OCI-LY7 (cell line): ENCODE results near the gene WNT6. TPM values are rescaled to one million over a fixed set of nuclear protein-coding genes. Genes with fewer than 3 reads are reported as not detected.

Experiments
- BruUV-seq: library from RNA; stranded (reverse); fragments of 400-500 nt; replicated peaks from 2 replicates; lab custom pipeline; 2021; lab: Mats Ljungman, UMichigan
- CTCF ChIA-PET: fragments of 300-600 bp; sonication (Branson Sonifier 250); formaldehyde crosslinking; loops from one replicate; lab custom pipeline; 2022; ENCODE audit warnings: antibody characterized with exemption; ENCODE audit not compliant: unreplicated experiment; lab: Charles Lee
- POLR2A ChIA-PET: fragments of 300-600 bp; sonication (Branson Sonifier 250); formaldehyde crosslinking; loops from one replicate; lab custom pipeline; 2022; ENCODE audit warnings: antibody characterized with exemption; lab: Charles Lee
- DNase-seq: peaks from one replicate; pipeline ENCODE4 v3.0.0-alpha.2; 2015; ENCODE audit warnings: low spot score
- H2AFZ ChIP-seq: fragments of 200-600 bp; sonication (generic), shearing (Covaris generic); 2 replicates; pipeline ENCODE4 v1.6.1; 2014; ENCODE audit warnings: mild to moderate bottlenecking, antibody characterized with exemption, low read length, moderate library complexity
- H3K27ac ChIP-seq: fragments of 200-600 bp; sonication (generic); 2 replicates; pipeline ENCODE4 v1.5.1; 2014; ENCODE audit warnings: mixed run types, low read depth, mild to moderate bottlenecking, moderate library complexity, low read length, inconsistent platforms; ENCODE audit not compliant: poor library complexity, severe bottlenecking
- H3K36me3 ChIP-seq: fragments of 200-600 bp; sonication (generic); 2 replicates; pipeline ENCODE4 v1.6.1; 2014; ENCODE audit warnings: mild to moderate bottlenecking, antibody characterized with exemption, low read length, moderate library complexity, mixed read lengths; ENCODE audit not compliant: insufficient read depth
- H3K4me1 ChIP-seq: fragments of 200-600 bp; sonication (generic); 2 replicates; pipeline ENCODE4 v1.5.1; 2014; ENCODE audit warnings: mild to moderate bottlenecking, low read length; ENCODE audit not compliant: insufficient read depth, poor library complexity, severe bottlenecking
- H3K4me2 ChIP-seq: fragments of 200-600 bp; sonication (generic); 2 replicates; pipeline ENCODE4 v1.6.1; 2014; ENCODE audit warnings: mild to moderate bottlenecking, low read length
- H3K4me3 ChIP-seq: fragments of 200-600 bp; sonication (generic); 2 replicates; pipeline ENCODE4 v1.5.1; 2014; ENCODE audit warnings: mild to moderate bottlenecking, low read depth, low read length; ENCODE audit not compliant: poor library complexity, severe bottlenecking
- H3K79me2 ChIP-seq: fragments of 200-600 bp; sonication (generic); 2 replicates; pipeline ENCODE4 v1.6.1; 2016; ENCODE audit warnings: low read depth, mild to moderate bottlenecking, low read length, moderate library complexity, mixed read lengths; ENCODE audit not compliant: insufficient read depth
- H3K9me2 ChIP-seq: fragments of 200-600 bp; sonication (generic); 2 replicates; pipeline ENCODE4 v1.6.1; 2016; ENCODE audit warnings: mild to moderate bottlenecking, low read length, mixed read lengths; ENCODE audit not compliant: insufficient read depth
- H3K9me3 ChIP-seq: fragments of 200-600 bp; sonication (generic); 2 replicates; pipeline ENCODE4 v1.6.1; 2014; ENCODE audit warnings: mild to moderate bottlenecking, mixed run types, low read length, mixed read lengths
- H4K20me1 ChIP-seq: fragments of 200-600 bp; sonication (generic); 2 replicates; pipeline ENCODE4 v1.6.1; 2014; ENCODE audit warnings: mild to moderate bottlenecking, antibody characterized with exemption, low read length, moderate library complexity, mixed read lengths; ENCODE audit not compliant: insufficient read depth
- CTCF ChIP-seq: fragments of 200-600 bp; sonication (generic); conservative IDR thresholded peaks from 2 replicates; pipeline ENCODE4 v1.5.1; 2014; ENCODE audit warnings: mild to moderate bottlenecking, antibody characterized with exemption, low read length, moderate library complexity, mixed read lengths
- EZH2phosphoT487 ChIP-seq: fragments of 200-600 bp; sonication (generic); IDR thresholded peaks from 2 replicates; pipeline ENCODE4 v1.6.1; 2018; ENCODE audit warnings: low read depth, borderline replicate concordance, mild to moderate bottlenecking, mixed run types, antibody characterized with exemption, low read length, moderate library complexity, mixed read lengths
- intact Hi-C: fragments of 100-400 bp; cut with micrococcal nuclease; formaldehyde crosslinking; loops from one replicate; pipeline ENCODE4 v1.10.0; 2022; ENCODE audit not compliant: unreplicated experiment
- total RNA-seq, 2 experiments: library from RNA; depleted of rRNA in 1 of 2; stranded (reverse); fragments of >200 nt in 1 of 2; shearing (Covaris generic) in 1 of 2; gene quantifications; 2 replicates each; pipeline ENCODE4 v1.2.3, GENCODE V29; 2014 to 2022

WNT6 gene
- total RNA-seq, 2 experiments from 2014 or later = 0.74 TPM; not detected in 1

DNA sequence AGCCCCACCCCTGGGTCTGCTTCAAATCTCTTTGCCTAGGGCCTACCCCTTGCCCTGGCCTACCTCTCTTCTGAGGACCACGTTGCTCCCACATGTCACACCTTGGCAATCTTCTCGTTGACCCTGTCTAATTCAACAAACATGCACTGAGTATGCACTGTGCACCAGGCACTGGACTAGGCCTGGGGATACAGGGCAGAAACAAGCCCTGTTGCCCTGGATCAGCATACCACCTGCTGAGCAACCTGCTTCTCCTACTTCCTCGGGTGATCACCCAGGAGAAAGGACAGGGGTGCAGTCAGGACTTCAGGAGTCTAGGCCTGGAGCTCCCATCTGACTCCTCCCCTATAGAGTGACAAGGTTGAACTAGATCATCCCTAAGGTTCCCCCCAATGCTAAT, 30.8 kb downstream of the WNT6 start:
- intact Hi-C loops = loop anchor here (5.0 to 10.0 kb wide), 2 partner anchors 364 to 493 kb away; partner anchors contain the start of genes CTDSP1, TUBA4A and TUBA4B
- H3K27ac ChIP-seq = no peak overlapping the region
- no peak overlapping the region for H3K4me3 ChIP-seq
- no peak overlapping the region for H3K4me2 ChIP-seq
- no peak for DNase-seq
- BruUV-seq = no TSS peak
- H3K9me3 ChIP-seq = no peaks in the 10 kb centered on the region
- H2AFZ ChIP-seq = no peak overlapping the region
- H3K79me2 ChIP-seq = no peaks in the 10 kb centered on the region
- H4K20me1 ChIP-seq = no peaks in the 10 kb centered on the region
- ChIA-PET POLR2A (no interaction called here), CTCF (no interaction called here)
- H3K9me2 ChIP-seq = no peaks in the 10 kb centered on the region
- TF ChIP-seq CTCF = no peak
- no peak for TF ChIP-seq EZH2phosphoT487
- H3K4me1 ChIP-seq = peaks cover 58% of the 10 kb centered on the region
- H3K36me3 ChIP-seq = no peaks in the 10 kb centered on the region

- no peaks in the 10 kb centered on the region for H3K36me3 ChIP-seq
- ChIA-PET CTCF (interaction anchor here (1.9 to 3.1 kb wide), 2 partner anchors 10 to 14 kb away, joined by 5 to 29 read pairs; partner anchors contain the start of gene WNT10A), POLR2A (interaction anchor here (0.6 to 3.2 kb wide), 3 partner anchors 10 to 151 kb away, joined by 4 to 24 read pairs (median 11); partner anchors contain the start of gene WNT10A)
- no peaks in the 10 kb centered on the region for H3K9me2 ChIP-seq
- peak overlapping the region; percentile 70 for H3K27ac ChIP-seq
- no TSS peak for BruUV-seq
- no peak overlapping the region for H2AFZ ChIP-seq
- intact Hi-C loops = loop anchor here (5.0 to 10.0 kb wide), 2 partner anchors 363 to 494 kb away; partner anchors contain the start of genes CTDSP1, TUBA4A and TUBA4B
- no peaks in the 10 kb centered on the region for H4K20me1 ChIP-seq
- H3K79me2 ChIP-seq = no peaks in the 10 kb centered on the region
- TF ChIP-seq EZH2phosphoT487 = no peak
- no peak for TF ChIP-seq CTCF
- no peaks in the 10 kb centered on the region for H3K9me3 ChIP-seq
- peaks cover 59% of the 10 kb centered on the region for H3K4me1 ChIP-seq
- no peak for DNase-seq
- H3K4me2 ChIP-seq = peak overlapping the region; percentile 95; the same call in 1 of the 2 replicates
- H3K4me3 ChIP-seq = no peak overlapping the region
These were observed 31.9 kb downstream of the WNT6 start for GRCh38 chr2:218891275-218892135.
